ENCODE results near the gene NMNAT3. TPM values are rescaled to one million over a fixed set of nuclear protein-coding genes. Genes with fewer than 3 reads are reported as not detected.

The NMNAT3 gene
- polyA plus RNA-seq, 1 donor (not counting 4 experiments of a cell fraction or from before 2014, with no cell fraction given) = 1.6 TPM

- Histone ChIP-seq H3K36me3 (ENCODE audit: control insufficient read depth in 2 of 2, extremely low read depth in 1 of 2, insufficient read depth in 2 of 2, low read length in 2 of 2) (no peaks in the 10 kb centered on the region), H3K9ac (ENCODE audit: control insufficient read depth, extremely low read depth, insufficient read depth, low read length) (no peak overlapping the region), H3K27ac (ENCODE audit: control insufficient read depth, insufficient read depth, low read length) (no peak overlapping the region), H3K4me1 (ENCODE audit: control insufficient read depth, extremely low read depth, insufficient read depth, low read length) (peaks cover 8% of the 10 kb centered on the region), H4K20me1 (ENCODE audit: control insufficient read depth, extremely low read depth, insufficient read depth, low read length) (no peaks in the 10 kb centered on the region), H3K4me2 (ENCODE audit: control insufficient read depth, extremely low read depth, insufficient read depth, low read depth, low read length) (no peak overlapping the region), H3K27me3 (ENCODE audit: control insufficient read depth, extremely low read depth, insufficient read depth, low read length) (no peaks in the 10 kb centered on the region), H3K9me3 (ENCODE audit: control insufficient read depth, low read depth, low read length) (no peaks in the 10 kb centered on the region), H3K9me1 (ENCODE audit: control insufficient read depth, extremely low read depth, insufficient read depth, low read length) (no peaks in the 10 kb centered on the region), H3K79me2 (ENCODE audit: control insufficient read depth, insufficient read depth, low read length) (no peaks in the 10 kb centered on the region), H2AFZ (ENCODE audit: control insufficient read depth, low read length) (no peak overlapping the region), H3K4me3 (ENCODE audit: control insufficient read depth in 2 of 3, extremely low read depth in 1 of 3, insufficient read depth in 2 of 3, low read depth in 1 of 3, low read length in 3 of 3) (no peak overlapping the region)
- DNase-seq (ENCODE audit: low read depth, low spot score) (no peak), FAIRE-seq (no peak)
- dilution Hi-C loops (cut with MboI; ENCODE audit: extremely low pct_ligation_motif_present, low sequenced_read_pairs) = no loop called here
- TF ChIP-seq CTCF (optimal IDR thresholded peaks at IDR 0.05 in 1 of 3, IDR thresholded peaks at IDR 0.05 in 1 of 3, conservative IDR thresholded peaks at IDR 0.05 in 1 of 3; ENCODE audit: extremely low read depth in 1 of 3, insufficient read depth in 2 of 3, low read length in 3 of 3) (no peak), EZH2 (IDR thresholded peaks at IDR 0.05; ENCODE audit: low read length) (no peak)
These were observed 5.7 kb downstream of the NMNAT3 start for GRCh38 chr3:139671863-139672646.

GRCh38 chr3:139671107-139671506 lies 6.7 kb downstream of the NMNAT3 start:
- no peak overlapping the region for H3K9ac ChIP-seq (ENCODE audit: control insufficient read depth, extremely low read depth, insufficient read depth, low read length)
- DNase-seq (ENCODE audit: low read depth, low spot score) (no peak), FAIRE-seq (no peak)
- H3K4me1 ChIP-seq (ENCODE audit: control insufficient read depth, extremely low read depth, insufficient read depth, low read length) = peaks cover 8% of the 10 kb centered on the region
- no peaks in the 10 kb centered on the region for H3K27me3 ChIP-seq (ENCODE audit: control insufficient read depth, extremely low read depth, insufficient read depth, low read length)
- H4K20me1 ChIP-seq (ENCODE audit: control insufficient read depth, extremely low read depth, insufficient read depth, low read length) = no peaks in the 10 kb centered on the region
- dilution Hi-C loops (cut with MboI; ENCODE audit: extremely low pct_ligation_motif_present, low sequenced_read_pairs) = no loop called here
- no peaks in the 10 kb centered on the region for H3K9me1 ChIP-seq (ENCODE audit: control insufficient read depth, extremely low read depth, insufficient read depth, low read length)
- TF ChIP-seq CTCF (optimal IDR thresholded peaks at IDR 0.05 in 1 of 3, IDR thresholded peaks at IDR 0.05 in 1 of 3, conservative IDR thresholded peaks at IDR 0.05 in 1 of 3; ENCODE audit: extremely low read depth in 1 of 3, insufficient read depth in 2 of 3, low read length in 3 of 3) (no peak), EZH2 (IDR thresholded peaks at IDR 0.05; ENCODE audit: low read length) (no peak)
- no peak overlapping the region for H2AFZ ChIP-seq (ENCODE audit: control insufficient read depth, low read length)
- no peaks in the 10 kb centered on the region for H3K79me2 ChIP-seq (ENCODE audit: control insufficient read depth, insufficient read depth, low read length)
- no peak overlapping the region for H3K27ac ChIP-seq (ENCODE audit: control insufficient read depth, insufficient read depth, low read length)
- H3K36me3 ChIP-seq (ENCODE audit: control insufficient read depth in 2 of 2, extremely low read depth in 1 of 2, insufficient read depth in 2 of 2, low read length in 2 of 2) = no peaks in the 10 kb centered on the region
- H3K4me3 ChIP-seq (ENCODE audit: control insufficient read depth in 2 of 3, extremely low read depth in 1 of 3, insufficient read depth in 2 of 3, low read depth in 1 of 3, low read length in 3 of 3) = no peak overlapping the region
- H3K4me2 ChIP-seq (ENCODE audit: control insufficient read depth, extremely low read depth, insufficient read depth, low read depth, low read length) = no peak overlapping the region
- H3K9me3 ChIP-seq (ENCODE audit: control insufficient read depth, low read depth, low read length) = no peaks in the 10 kb centered on the region

Measured in keratinocyte (primary cell).